GM12872 (cell line): ENCODE data around the gene CEBPE.

Experiments used
- TF ChIP-seq, protein P1 (sequence below): IDR thresholded peaks from 3 replicates; pipeline ENCODE4 v1.5.1; 2011; ENCODE audit warnings: low read depth, mild to moderate bottlenecking, low read length, moderate library complexity; ENCODE audit not compliant: insufficient read depth

The CEBPE gene

DNA sequence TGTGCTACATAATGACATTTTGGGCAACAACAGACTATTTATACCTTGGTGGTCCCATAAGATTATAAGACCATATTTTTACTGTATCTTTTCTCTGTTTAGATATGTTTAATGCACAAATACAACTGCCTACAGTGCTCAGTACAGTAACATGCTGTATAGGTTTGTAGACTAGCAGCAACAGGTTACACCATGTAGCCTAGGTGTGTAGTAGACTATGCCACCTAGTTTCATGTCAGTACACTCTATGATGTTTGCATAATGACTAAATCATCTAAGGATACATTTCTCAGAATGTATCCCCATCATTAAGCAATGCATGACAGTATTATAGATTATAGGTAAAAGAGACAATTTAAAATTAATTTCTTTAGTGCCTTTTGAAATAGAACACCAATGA, 30.7 kb upstream of the CEBPE start:
- TF ChIP-seq, protein P1, sequence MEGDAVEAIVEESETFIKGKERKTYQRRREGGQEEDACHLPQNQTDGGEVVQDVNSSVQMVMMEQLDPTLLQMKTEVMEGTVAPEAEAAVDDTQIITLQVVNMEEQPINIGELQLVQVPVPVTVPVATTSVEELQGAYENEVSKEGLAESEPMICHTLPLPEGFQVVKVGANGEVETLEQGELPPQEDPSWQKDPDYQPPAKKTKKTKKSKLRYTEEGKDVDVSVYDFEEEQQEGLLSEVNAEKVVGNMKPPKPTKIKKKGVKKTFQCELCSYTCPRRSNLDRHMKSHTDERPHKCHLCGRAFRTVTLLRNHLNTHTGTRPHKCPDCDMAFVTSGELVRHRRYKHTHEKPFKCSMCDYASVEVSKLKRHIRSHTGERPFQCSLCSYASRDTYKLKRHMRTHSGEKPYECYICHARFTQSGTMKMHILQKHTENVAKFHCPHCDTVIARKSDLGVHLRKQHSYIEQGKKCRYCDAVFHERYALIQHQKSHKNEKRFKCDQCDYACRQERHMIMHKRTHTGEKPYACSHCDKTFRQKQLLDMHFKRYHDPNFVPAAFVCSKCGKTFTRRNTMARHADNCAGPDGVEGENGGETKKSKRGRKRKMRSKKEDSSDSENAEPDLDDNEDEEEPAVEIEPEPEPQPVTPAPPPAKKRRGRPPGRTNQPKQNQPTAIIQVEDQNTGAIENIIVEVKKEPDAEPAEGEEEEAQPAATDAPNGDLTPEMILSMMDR = no peak

DNA sequence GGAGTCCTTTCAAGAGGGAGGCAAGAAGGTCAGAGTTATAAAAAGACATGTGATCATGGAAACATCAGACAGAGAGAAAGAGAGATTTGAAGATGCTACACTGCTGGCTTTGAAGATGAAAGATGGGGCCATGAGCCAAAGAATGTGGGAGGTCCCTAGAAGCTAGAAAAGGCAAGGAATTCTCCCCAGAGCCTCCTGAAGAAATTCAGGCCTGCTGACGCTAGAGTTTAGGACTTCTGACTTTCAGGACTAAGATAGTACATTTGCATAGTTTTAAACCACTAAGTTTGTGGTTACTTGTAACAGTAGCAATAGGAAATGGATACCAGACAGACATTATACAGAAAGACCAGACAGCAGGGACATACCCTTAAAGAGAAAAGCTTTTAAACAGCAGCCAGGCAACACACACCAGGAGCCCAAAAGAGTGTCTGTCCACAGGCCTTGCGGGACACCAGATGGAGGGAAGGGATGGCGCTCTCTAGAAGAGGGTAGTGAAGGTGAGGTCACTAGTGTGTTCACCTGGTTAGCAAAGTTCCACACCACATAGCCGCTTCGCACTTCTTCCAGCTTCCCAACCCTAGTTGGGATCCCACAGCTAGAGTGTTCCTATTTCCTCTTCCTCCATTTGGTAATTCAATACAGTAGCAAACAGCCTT, 29.7 kb upstream of the CEBPE start:
- TF ChIP-seq, protein P1 = no peak

DNA sequence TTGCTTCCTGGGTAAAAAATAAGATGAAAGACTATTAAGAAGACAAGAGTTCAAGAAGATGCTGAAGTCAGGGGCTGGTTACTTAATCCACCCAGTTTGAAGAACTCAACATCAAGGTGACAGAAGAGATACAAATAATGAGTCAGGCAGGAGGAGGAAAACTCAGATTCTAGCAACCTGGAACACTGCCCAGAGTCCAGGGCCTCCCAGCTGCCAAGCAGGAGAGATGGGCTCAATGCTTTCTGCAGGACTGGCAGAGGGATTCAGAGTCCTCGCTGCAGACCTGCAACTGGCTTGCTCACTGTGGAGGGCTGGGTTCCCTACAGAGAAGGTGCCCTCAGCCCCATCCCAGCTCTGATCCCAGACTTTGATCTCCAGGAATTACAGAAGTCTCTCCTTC, 28.6 kb upstream of the CEBPE start:
- TF ChIP-seq, protein P1 = no peak

DNA sequence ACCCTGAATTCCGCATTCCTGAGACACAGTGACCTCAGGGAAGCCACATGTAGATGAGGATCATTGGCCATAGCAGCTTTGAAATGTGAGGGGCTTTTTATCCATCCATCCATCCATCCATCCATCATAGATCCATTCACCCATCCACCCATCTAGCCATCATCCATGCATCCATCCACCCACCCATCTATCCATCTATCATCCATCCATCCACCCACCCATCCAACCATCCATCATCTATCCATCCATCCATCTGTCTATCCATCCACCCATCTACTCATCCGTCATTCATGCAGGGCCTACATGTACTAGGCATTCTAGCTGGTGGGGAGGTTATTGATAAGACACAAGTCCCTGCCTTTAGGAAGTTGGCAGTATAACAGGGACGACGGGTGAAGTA, 27.9 kb upstream of the CEBPE start:
- TF ChIP-seq, protein P1 = no peak

DNA sequence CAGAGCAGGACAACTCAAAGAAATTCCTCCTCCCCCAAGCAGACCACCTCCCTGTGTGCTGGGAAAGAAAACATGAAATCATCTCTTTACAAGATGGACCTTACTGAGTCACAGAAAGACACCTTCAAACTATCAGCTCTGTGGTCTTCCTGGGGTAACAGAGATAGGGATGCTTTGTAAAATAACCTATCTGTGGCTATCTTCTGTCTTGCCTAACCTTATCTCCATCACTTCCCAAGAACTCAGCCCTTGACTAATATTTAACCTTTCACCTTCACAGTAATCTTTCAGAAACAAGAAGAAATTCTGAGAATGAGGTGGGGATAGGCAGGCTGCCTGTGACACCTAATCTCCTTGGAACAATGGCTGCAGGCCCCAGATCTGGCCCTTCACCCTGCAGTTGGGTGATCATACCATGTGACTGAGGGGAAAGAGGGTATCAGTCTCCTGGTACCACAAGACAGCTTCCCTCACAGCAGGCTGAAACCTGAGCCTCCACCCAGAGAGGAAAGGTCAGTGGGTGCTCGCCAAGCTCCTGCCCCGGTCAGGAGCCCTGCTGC, 27.4 kb upstream of the CEBPE start:
- TF ChIP-seq, protein P1 = no peak

DNA sequence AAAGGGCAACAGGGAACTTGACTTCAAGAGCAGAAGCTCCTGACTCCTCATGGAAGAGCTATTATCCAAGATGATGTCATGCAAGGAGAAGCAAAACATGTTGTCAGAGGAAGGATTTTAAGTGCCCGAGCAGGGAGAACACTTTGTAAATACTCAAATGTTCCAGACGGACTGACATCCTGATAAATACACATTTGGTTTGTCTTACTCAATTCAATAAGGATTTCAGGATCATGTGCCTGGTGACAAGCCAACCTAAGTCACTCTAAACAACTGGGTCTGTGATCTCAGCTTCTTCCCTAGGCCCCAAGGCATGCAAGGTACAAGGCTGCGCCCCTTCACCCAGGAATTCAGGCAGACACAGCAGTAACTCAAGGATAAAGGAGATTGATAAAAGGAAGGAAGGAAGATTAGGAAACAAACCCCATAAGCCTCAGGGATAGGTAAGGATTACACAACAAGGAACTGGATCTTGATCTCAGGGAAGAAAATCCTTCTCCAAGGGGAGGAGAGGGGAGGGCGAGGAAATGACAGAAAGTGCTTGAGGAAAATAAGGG, 26.8 kb upstream of the CEBPE start:
- TF ChIP-seq, protein P1 = no peak

DNA sequence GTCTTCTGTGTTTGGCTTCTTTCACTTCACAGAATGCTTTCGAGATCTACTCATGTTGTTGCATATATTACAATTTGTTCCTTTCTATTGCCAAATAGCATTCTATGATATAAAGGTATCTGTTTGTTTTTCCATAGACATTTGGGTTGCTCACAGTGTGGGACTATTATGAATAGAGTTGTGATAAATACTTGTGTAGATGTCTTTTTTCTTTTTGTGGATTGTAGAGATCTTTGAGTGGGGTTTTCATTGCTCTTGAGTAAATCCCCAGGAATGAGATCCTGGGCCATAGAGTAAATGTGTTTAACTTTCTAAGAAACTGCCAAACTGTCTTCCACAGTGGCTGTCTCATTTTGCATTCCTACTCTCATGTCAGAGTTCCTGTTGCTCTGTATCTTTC, 24.9 kb upstream of the CEBPE start:
- TF ChIP-seq, protein P1 = no peak
